ENCODE data around the gene CTTN. TPM values are rescaled to one million over a fixed set of nuclear protein-coding genes. Genes with fewer than 3 reads are reported as not detected.

CTTN gene
- total and polyA plus RNA-seq, 9 of the 15 experiments (the other 6 are each of a cell fraction or from before 2014, with no cell fraction given), result 9.9 to 158 (median 99.7) TPM

DNA sequence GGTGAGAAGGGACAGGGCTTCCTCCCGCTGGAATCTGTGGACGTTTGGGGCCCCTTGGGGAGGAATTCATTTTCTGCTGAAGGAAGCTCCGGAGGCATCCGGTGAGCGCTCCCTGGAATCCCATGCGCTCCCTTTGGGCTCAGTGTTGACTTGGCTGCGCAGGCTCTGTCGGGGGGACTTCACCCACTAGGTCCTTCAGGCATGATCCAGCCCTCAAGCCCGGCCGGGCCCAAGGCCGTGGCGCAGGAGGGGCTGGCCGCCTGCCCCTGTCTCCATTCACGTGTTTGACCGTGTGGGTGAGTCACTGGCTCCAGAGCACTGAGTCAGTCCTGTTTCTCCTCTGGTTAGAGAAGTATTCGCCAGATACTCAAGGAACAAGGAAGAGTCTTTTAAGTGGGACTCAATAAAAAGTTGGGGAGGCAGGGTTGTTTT is 1.4 kb downstream of the CTTN start (continued):
- 0 out of 2 replicates have a peak, but pooled peaks have one; percentile 13 for TF ChIP-seq NFE2 (IDR thresholded peaks at IDR 0.05; ENCODE audit: low read depth)
- TF ChIP-seq ZBTB7A (IDR thresholded peaks at IDR 0.05; ENCODE audit: borderline replicate concordance, control insufficient read depth, low read depth, low read length), result peak; percentile 59; the same call in 1 of the 2 replicates
- no peak for TF ChIP-seq ZNF644 (tag; IDR thresholded peaks at IDR 0.05; ENCODE audit: low read depth)
- no peak for TF ChIP-seq CC2D1A (IDR thresholded peaks at IDR 0.05)
- no peak for TF ChIP-seq DDX20 (tag; IDR thresholded peaks at IDR 0.05; ENCODE audit: low read depth)
- TF ChIP-seq, protein P1, sequence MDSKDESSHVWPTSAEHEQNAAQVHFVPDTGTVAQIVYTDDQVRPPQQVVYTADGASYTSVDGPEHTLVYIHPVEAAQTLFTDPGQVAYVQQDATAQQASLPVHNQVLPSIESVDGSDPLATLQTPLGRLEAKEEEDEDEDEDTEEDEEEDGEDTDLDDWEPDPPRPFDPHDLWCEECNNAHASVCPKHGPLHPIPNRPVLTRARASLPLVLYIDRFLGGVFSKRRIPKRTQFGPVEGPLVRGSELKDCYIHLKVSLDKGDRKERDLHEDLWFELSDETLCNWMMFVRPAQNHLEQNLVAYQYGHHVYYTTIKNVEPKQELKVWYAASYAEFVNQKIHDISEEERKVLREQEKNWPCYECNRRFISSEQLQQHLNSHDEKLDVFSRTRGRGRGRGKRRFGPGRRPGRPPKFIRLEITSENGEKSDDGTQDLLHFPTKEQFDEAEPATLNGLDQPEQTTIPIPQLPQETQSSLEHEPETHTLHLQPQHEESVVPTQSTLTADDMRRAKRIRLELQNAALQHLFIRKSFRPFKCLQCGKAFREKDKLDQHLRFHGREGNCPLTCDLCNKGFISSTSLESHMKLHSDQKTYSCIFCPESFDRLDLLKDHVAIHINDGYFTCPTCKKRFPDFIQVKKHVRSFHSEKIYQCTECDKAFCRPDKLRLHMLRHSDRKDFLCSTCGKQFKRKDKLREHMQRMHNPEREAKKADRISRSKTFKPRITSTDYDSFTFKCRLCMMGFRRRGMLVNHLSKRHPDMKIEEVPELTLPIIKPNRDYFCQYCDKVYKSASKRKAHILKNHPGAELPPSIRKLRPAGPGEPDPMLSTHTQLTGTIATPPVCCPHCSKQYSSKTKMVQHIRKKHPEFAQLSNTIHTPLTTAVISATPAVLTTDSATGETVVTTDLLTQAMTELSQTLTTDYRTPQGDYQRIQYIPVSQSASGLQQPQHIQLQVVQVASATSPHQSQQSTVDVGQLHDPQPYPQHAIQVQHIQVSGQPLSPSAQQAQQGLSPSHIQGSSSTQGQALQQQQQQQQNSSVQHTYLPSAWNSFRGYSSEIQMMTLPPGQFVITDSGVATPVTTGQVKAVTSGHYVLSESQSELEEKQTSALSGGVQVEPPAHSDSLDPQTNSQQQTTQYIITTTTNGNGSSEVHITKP (IDR thresholded peaks at IDR 0.05; ENCODE audit: partially characterized antibody), result peak; percentile 64
- TF ChIP-seq, protein P2, sequence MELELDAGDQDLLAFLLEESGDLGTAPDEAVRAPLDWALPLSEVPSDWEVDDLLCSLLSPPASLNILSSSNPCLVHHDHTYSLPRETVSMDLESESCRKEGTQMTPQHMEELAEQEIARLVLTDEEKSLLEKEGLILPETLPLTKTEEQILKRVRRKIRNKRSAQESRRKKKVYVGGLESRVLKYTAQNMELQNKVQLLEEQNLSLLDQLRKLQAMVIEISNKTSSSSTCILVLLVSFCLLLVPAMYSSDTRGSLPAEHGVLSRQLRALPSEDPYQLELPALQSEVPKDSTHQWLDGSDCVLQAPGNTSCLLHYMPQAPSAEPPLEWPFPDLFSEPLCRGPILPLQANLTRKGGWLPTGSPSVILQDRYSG (tag; conservative IDR thresholded peaks at IDR 0.05; ENCODE audit: low read depth), result no peak
- no peak for TF ChIP-seq MAFK (IDR thresholded peaks at IDR 0.05; ENCODE audit: low read length)
- no peak for TF ChIP-seq PCBP2 (IDR thresholded peaks at IDR 0.05; ENCODE audit: low read depth, low read length, poor library complexity, severe bottlenecking)
- peak; percentile 38; the same call in 1 of the 2 replicates for TF ChIP-seq CREM (IDR thresholded peaks at IDR 0.05; ENCODE audit: low read depth)
- TF ChIP-seq CTBP1 (IDR thresholded peaks at IDR 0.05; ENCODE audit: borderline replicate concordance), result no peak
- TF ChIP-seq, protein P3, sequence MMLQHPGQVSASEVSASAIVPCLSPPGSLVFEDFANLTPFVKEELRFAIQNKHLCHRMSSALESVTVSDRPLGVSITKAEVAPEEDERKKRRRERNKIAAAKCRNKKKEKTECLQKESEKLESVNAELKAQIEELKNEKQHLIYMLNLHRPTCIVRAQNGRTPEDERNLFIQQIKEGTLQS (IDR thresholded peaks at IDR 0.05), result peak; percentile 93
- TF ChIP-seq, protein P3 (CRISPR knock-in tag; conservative IDR thresholded peaks at IDR 0.05), result peak; percentile 89
- TF ChIP-seq SMARCA4 (IDR thresholded peaks at IDR 0.05), result peak; percentile 55
- TF ChIP-seq FOS (IDR thresholded peaks at IDR 0.05; ENCODE audit: extremely low read depth, insufficient read length), result peak; percentile 34
- no peak for TF ChIP-seq ZNF79 (CRISPR knock-in tag; IDR thresholded peaks at IDR 0.05; ENCODE audit: low read depth)

Measured in K562 (cell line).